Esophagus muscularis mucosa (tissue), 4 donors: ENCODE measurements around the gene KCND3.

Source experiments
- CTCF ChIP-seq, 3 experiments: fragments of 200-600 bp in 2 of 3; fragments of 450-650 bp in 1 of 3; sonication (generic) in 2 of 3; IDR thresholded peaks; one replicate each; pipeline ENCODE4 v1.5.1; 2017 to 2019; ENCODE audit warnings: antibody characterized with exemption in 3 of 3, mild to moderate bottlenecking in 2 of 3, moderate library complexity in 1 of 3
- EP300 ChIP-seq: sonication (generic); formaldehyde crosslinking; IDR thresholded peaks from one replicate; pipeline ENCODE4 v1.6.1; 2017; ENCODE audit warnings: antibody characterized with exemption
- POLR2A ChIP-seq: fragments of 450-650 bp; IDR thresholded peaks from one replicate; pipeline ENCODE4 v1.6.1; 2017; ENCODE audit warnings: antibody characterized with exemption, moderate library complexity, mild to moderate bottlenecking, low read depth

- TF ChIP-seq CTCF (IDR thresholded peaks at IDR 0.05) (no peak), EP300 (no peak), POLR2A (no peak)
Observed at GRCh38 chr1:111793923-111794322, 195.5 kb downstream of the KCND3 start.
